ENCODE results near the gene PEX5L. TPM values are rescaled to one million over a fixed set of nuclear protein-coding genes. Genes with fewer than 3 reads are reported as not detected.

PEX5L gene
- polyA plus RNA-seq, 1 donor from 2014 or later = 1.0 TPM

GRCh38 chr3:180000500-180000899 is 36.2 kb downstream of the PEX5L start:
- Histone ChIP-seq H3K27me3 (ENCODE audit: insufficient read depth, low read depth, low read length) (no peaks in the 10 kb centered on the region), H3F3A (ENCODE audit: insufficient read depth, low read length, poor library complexity, severe bottlenecking) (no peaks in the 10 kb centered on the region), H2AFZ (ENCODE audit: low read depth, low read length) (no peak overlapping the region), H3K9me3 (ENCODE audit: low read length) (no peaks in the 10 kb centered on the region), H3K79me2 (replicated peaks; ENCODE audit: insufficient read depth, low read length) (no peaks in the 10 kb centered on the region), H3K27ac (ENCODE audit: low read length) (no peak overlapping the region), H3K4me2 (ENCODE audit: low read length) (no peak overlapping the region), H3K9me2 (ENCODE audit: insufficient read depth, low read length) (no peaks in the 10 kb centered on the region), H4K20me1 (ENCODE audit: insufficient read depth) (no peaks in the 10 kb centered on the region), H3K36me3 (ENCODE audit: insufficient read depth, low read length) (no peaks in the 10 kb centered on the region), H3K9ac (ENCODE audit: low read length) (no peak overlapping the region), H3K4me3 (ENCODE audit: low read length) (no peak overlapping the region)
- TF ChIP-seq SMC3 (conservative IDR thresholded peaks at IDR 0.05; ENCODE audit: poor library complexity) (no peak), EP300 (conservative IDR thresholded peaks at IDR 0.05; ENCODE audit: poor library complexity, severe bottlenecking) (no peak), TAF1 (IDR thresholded peaks at IDR 0.05; ENCODE audit: low read depth) (no peak), CTCF (IDR thresholded peaks at IDR 0.05; ENCODE audit: poor library complexity, severe bottlenecking) (no peak), RAD21 (conservative IDR thresholded peaks at IDR 0.05) (no peak), REST (IDR thresholded peaks at IDR 0.05; ENCODE audit: borderline replicate concordance) (no peak), POLR2AphosphoS5 (IDR thresholded peaks at IDR 0.05) (no peak), EZH2 (IDR thresholded peaks at IDR 0.05; ENCODE audit: borderline replicate concordance, insufficient read depth, low read length, poor library complexity, severe bottlenecking) (no peak), MXI1 (conservative IDR thresholded peaks at IDR 0.05; ENCODE audit: poor library complexity, severe bottlenecking) (no peak)

- Histone ChIP-seq H3K9me3 (ENCODE audit: low read length) (no peaks in the 10 kb centered on the region), H3K79me2 (replicated peaks; ENCODE audit: insufficient read depth, low read length) (no peaks in the 10 kb centered on the region), H3K36me3 (ENCODE audit: insufficient read depth, low read length) (no peaks in the 10 kb centered on the region), H3F3A (ENCODE audit: insufficient read depth, low read length, poor library complexity, severe bottlenecking) (no peaks in the 10 kb centered on the region), H3K4me3 (ENCODE audit: low read length) (no peak overlapping the region), H2AFZ (ENCODE audit: low read depth, low read length) (no peak overlapping the region), H3K4me2 (ENCODE audit: low read length) (no peak overlapping the region), H3K9ac (ENCODE audit: low read length) (no peak overlapping the region), H3K27me3 (ENCODE audit: insufficient read depth, low read depth, low read length) (no peaks in the 10 kb centered on the region), H3K27ac (ENCODE audit: low read length) (no peak overlapping the region), H4K20me1 (ENCODE audit: insufficient read depth) (no peaks in the 10 kb centered on the region), H3K9me2 (ENCODE audit: insufficient read depth, low read length) (no peaks in the 10 kb centered on the region)
- TF ChIP-seq RAD21 (conservative IDR thresholded peaks at IDR 0.05) = no peak
- no peak for TF ChIP-seq MXI1 (conservative IDR thresholded peaks at IDR 0.05; ENCODE audit: poor library complexity, severe bottlenecking)
- no peak for TF ChIP-seq REST (IDR thresholded peaks at IDR 0.05; ENCODE audit: borderline replicate concordance)
- no peak for TF ChIP-seq POLR2AphosphoS5 (IDR thresholded peaks at IDR 0.05)
- no peak for TF ChIP-seq EZH2 (IDR thresholded peaks at IDR 0.05; ENCODE audit: borderline replicate concordance, insufficient read depth, low read length, poor library complexity, severe bottlenecking)
- TF ChIP-seq SMC3 (conservative IDR thresholded peaks at IDR 0.05; ENCODE audit: poor library complexity) = no peak
Measured at GRCh38 chr3:179995406-179995805, 41.3 kb downstream of the PEX5L start.
